Measurements from ENCODE around the gene PLA2G4D.

GRCh38 chr15:42108806-42109205 is 14.4 kb upstream of the PLA2G4D start:
- TF ChIP-seq CTCF (IDR thresholded peaks at IDR 0.05; ENCODE audit: insufficient read depth, low read length, poor library complexity, severe bottlenecking): no peak
- no peak for TF ChIP-seq EZH2phosphoT487 (conservative IDR thresholded peaks at IDR 0.05; ENCODE audit: low read length)
